Right renal pelvis (tissue), 4 donors: Measurements from ENCODE around the gene NME7. TPM values are rescaled to one million over a fixed set of nuclear protein-coding genes. Genes with fewer than 3 reads are reported as not detected.
"Not testable (repeated sequence)": the region's sequence is repeated elsewhere in the genome, so short reads cannot be mapped to it uniquely, and the experiment has no call there.

Source experiments
- DNase-seq, 4 donors: peaks; one replicate each; pipeline ENCODE4 v3.0.0-alpha.2; 2013; ENCODE audit warnings: low read depth in 4 of 4, low spot score in 3 of 4, missing footprints in 1 of 4
- polyA plus RNA-seq, 4 donors: library from polyadenylated mRNA; unstranded; fragments of 120-200 nt; gene quantifications; one replicate each; pipeline ENCODE4 v1.2.1, GENCODE V29; 2013; ENCODE audit not compliant: insufficient read length in 4 of 4

Gene NME7
- polyA plus RNA-seq, 4 donors, result 114 to 160 (median 153) TPM

DNA sequence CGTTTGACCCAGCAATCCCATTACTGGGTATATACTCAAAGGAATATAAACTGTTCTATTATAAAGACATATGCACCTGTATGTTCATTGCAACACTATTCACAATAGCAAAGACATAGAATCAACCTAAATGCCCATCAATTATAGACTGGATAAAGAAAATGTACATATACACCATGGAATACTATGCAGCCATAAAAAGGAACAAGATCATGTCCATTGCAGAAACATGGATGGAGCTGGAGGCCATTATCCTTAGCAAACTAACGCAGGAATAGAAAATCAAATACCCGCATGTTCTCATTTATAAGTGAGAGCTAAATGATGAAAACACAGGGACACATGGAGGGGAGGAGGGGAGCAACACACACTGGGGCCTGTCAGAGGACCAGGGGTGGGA lies 188.2 kb downstream of the NME7 start:
- DNase-seq, result not testable (repeated sequence)

- no peak for DNase-seq
These were observed 192.1 kb downstream of the NME7 start for GRCh38 chr1:169175461-169175860.

DNA sequence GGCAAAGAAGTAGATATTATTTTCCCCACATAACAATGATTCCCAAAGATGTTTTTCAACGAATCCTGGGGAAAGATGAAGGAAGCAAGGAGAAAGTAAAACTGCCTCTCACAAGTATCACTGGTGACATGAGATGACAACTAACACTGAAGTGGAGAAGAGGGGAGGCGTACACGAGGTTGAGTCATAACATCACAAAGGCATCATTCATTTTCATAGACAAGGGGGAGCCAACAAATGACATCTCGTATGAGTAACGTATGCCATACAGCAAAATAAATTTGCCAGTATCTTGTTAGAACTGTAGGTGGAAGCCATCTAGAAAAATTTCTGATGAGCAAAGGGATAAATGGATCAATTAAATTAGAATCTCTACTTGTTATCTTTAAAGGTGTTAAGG lies 204.5 kb downstream of the NME7 start:
- DNase-seq, result no peak

GRCh38 chr1:169161496-169162194 lies 206.0 kb downstream of the NME7 start:
- no peak for DNase-seq

GRCh38 chr1:169160845-169161495 lies 206.6 kb downstream of the NME7 start:
- no peak for DNase-seq

GRCh38 chr1:169156580-169156979 lies 211.0 kb downstream of the NME7 start:
- DNase-seq, result no peak

DNA sequence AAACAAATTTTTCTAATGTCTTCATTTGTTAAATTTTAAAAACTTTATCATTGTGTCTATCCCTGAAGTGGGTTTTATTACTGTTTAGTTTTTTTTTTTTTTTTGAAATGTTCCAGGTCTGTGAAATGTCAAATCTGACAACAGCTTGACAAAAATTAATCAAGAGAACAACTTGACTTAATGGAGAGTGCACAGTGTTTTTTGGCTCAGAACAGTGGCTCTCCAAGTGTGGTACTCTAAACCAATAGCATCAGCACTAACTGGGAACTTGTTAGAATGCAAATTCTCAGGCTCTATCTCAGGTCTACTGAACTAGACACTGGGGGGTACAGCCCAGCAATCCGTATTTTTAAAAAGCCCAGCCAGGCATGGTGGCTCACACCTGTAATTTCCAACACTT lies 211.9 kb downstream of the NME7 start:
- DNase-seq, result no peak

- DNase-seq, result no peak
These were observed 216.2 kb downstream of the NME7 start for GRCh38 chr1:169151338-169151837.

DNA sequence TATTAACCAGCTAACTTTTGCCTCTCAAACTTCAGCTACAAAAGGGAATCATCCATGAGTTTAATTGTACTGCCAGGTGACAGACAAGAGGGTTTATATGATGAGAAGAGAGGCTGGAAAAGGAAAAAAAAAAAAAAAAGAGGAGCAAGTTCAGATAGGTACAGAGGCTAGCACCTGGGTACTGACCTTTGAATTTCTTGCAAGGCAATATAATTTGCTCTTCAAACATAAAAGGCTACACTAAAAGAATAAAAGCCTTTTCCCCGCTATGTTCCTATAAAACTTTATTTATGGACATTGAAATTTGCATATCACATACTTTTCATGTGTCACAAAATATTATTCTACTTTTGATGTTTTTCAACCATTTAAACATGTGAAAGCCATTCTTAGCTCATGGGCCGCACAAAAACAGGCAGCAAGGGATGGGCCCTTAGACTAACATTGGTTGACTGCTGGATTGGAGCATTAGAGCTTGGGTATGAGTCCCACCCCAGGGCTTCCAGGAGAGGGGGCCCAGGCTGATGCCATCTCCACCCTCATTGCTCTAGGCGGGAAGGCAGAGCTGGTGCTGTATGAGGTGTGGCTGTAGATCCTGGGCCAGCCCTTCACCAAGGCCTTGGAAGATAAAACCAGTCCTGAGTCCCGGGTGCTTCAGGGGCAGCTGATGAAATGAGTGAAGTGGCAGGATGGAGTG lies 216.8 kb downstream of the NME7 start:
- DNase-seq, result no peak

- no peak for DNase-seq
These were observed 217.9 kb downstream of the NME7 start for GRCh38 chr1:169149555-169150286.

DNA sequence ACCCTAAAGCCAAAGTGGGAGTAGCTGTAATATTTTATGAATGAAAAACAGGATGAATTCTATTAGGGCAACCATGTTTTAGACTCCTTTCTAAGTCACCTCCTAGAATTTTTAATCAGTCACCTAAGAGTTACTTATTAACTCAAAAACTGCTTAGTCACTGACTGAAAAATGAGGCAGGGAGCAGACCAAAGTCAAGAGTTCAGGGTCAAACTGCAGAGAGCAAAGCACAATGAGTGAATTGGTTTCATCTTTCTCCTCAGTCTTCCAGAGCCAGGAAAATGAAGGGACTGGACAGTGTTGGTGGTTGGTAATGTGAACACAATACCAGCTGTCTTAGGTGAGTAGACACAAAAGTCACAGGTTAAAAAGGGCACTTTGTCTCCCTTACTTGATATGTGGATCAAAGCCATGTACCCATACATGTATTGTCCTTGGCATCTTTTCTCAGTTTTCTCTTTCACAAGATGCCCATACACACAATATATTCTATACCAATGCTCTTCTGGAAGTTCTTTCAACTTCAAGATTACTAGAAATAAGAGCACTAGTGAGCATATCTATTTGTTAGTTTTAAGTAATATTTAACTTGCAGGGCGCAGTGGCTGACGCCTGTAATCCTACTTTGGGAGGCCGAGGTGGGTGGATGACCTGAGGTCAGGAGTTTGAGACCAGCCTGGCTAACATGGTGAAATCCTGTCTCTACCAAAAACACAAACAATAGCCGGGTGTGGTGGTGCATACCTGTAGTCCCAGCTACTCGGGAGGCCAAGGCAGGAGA lies 218.9 kb downstream of the NME7 start:
- peak in 3 of 4 donors; percentile 33 to 59 (median 56) for DNase-seq

GRCh38 chr1:169146576-169147214 lies 220.9 kb downstream of the NME7 start:
- no peak for DNase-seq

DNA sequence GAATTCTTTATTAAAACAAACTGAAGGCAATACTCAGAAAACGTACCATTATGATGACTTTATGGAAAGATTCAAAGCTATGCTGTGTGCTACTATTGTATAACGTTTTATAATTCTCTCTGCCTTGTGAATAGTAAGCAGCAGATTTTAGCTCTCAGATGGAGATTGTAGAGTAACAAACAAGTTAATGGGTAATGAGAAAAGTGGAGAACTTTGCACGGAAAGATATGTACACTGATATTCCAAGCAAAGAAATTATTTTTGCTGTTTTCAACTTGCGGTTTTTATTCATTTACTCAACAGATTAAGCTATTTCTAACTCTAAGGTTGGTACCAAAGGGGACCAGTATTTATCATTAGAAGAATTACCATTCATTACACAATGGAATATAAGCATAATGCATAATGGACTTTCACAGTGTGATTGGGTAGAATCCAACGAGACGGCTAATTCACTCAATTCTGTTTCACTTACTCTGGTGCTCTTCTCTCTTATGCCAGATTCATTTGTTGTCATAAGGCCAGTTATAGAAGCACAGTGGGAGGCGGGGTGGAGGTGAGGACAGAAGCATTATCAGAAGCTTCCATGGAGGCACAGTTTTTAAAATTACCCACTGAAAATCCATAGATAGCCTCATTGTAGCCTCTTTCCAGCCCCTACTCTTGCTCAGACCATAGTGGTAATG lies 222.5 kb downstream of the NME7 start:
- DNase-seq, result no peak

GRCh38 chr1:169143984-169144383 lies 223.6 kb downstream of the NME7 start:
- no peak for DNase-seq

DNA sequence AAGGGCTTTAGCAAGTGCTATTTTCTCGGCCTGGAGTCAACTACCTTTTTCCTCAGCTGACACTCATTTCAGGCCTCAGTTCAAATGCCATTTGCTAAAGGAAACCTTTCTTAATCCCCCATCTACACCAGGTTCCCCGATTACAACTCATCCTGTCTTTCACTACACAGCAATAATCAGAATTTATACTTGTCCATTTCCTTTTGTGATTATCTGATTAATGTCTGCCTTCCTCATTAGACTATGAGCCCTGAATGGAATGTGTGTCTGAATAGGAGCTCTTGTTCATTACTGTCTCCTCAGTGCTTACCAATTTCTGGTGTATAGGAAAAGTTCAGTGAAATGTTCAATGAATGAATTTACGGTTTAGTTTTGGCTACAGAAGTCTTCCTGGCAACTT lies 224.3 kb downstream of the NME7 start:
- DNase-seq, result no peak

DNA sequence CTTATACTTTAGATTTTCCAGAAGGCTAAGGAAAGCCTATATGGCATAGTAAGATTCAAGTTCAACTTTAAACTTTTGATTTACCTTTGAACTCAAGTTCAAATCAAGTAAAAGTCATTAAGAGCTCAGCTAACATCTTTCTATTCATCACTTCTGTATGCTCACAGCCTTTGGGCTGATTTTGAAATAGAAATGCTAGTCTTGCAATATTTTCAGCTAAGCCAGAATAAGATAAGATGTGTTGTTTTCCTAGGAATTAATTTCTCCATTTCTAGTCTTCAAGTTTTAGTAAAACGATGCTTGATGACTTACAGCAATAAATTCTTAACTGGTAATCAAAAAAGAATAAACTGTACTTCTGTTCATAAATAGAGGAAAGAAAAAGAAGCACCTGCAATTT lies 225.5 kb downstream of the NME7 start:
- no peak for DNase-seq

GRCh38 chr1:169141356-169141755 lies 226.2 kb downstream of the NME7 start:
- no peak for DNase-seq

DNA sequence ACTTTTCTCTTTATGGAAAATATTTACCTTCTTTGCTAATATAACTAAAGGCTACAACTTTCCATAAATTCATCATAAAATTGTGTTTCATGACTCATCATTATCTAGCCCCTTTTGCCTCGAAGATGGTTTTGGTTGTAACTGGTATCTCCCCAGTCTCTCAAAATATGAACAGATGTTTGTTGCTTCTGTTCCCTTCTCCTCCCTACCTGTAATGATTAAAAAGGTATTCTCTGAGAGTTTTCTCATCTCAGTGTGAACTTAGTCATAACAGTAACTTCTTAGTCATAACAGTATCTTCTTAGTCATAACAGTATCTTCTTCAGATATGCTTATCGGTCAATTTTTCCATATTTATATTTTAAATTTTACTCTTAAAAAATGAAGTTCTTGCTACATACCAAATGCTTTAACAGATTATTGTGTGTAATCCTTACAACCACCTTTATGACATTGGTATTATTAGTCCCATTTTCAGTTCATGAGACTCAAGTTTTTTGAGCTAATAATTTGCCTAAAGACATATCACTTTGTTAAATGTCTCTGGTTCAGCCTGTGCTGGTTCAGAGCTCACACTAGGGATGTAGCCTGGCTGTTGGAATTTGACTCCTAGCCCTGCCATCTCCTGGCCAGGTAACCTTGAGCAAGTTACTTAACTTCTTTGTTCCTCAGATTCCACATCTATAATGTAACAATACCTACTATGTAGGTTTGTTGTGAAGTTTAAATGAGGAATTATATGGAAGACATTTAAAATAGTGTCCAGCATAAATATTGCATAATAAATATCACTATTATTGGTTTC lies 228.5 kb downstream of the NME7 start:
- DNase-seq, result no peak
